A673 (cell line): ENCODE results near the gene MYL3. TPM values are rescaled to one million over a fixed set of nuclear protein-coding genes. Genes with fewer than 3 reads are reported as not detected.
"Not testable (repeated sequence)": the region's sequence is repeated elsewhere in the genome, so short reads cannot be mapped to it uniquely, and the experiment has no call there.

Experiments
- Bru-seq: library from RNA; stranded (reverse); fragments of 400-500 nt; gene quantifications from one replicate; lab custom pipeline; 2021; lab: Mats Ljungman, UMichigan
- BruChase-seq, 2 experiments: library from RNA; stranded (reverse); fragments of 400-500 nt; gene quantifications; one replicate each; lab custom pipeline; 2021; lab: Mats Ljungman, UMichigan
- BruUV-seq: library from RNA; stranded (reverse); fragments of 400-500 nt; replicated peaks from 2 replicates; lab custom pipeline; 2021; lab: Mats Ljungman, UMichigan
- CTCF ChIA-PET: fragments of 300-600 bp; sonication (Branson Sonifier 250); formaldehyde crosslinking; loops from one replicate; lab custom pipeline; 2022; ENCODE audit warnings: antibody characterized with exemption; lab: Charles Lee
- POLR2A ChIA-PET: fragments of 300-600 bp; sonication (Branson Sonifier 250); formaldehyde crosslinking; loops from one replicate; lab custom pipeline; 2022; ENCODE audit warnings: antibody characterized with exemption; ENCODE audit not compliant: low non-redundant PET; lab: Charles Lee
- DNase-seq: peaks from one replicate; pipeline ENCODE4 v3.0.0-alpha.2; 2015; ENCODE audit warnings: low spot score
- H3K27ac ChIP-seq: fragments of 200-600 bp; sonication (generic); 2 replicates; pipeline ENCODE4 v1.5.1; 2016; ENCODE audit warnings: mixed run types, low read depth, mild to moderate bottlenecking, mixed read lengths, antibody characterized with exemption, low read length; ENCODE audit not compliant: poor library complexity, severe bottlenecking
- H3K27me3 ChIP-seq: fragments of 200-600 bp; sonication (generic); replicated peaks from 2 replicates; pipeline ENCODE4 v1.6.1; 2017; ENCODE audit warnings: mixed run types, low read depth, mild to moderate bottlenecking, mixed read lengths, antibody characterized with exemption, low read length; ENCODE audit not compliant: insufficient read depth, poor library complexity
- H3K36me3 ChIP-seq: fragments of 200-600 bp; sonication (generic); 2 replicates; pipeline ENCODE4 v1.6.1; 2016; ENCODE audit warnings: mixed run types, mild to moderate bottlenecking, mixed read lengths, antibody characterized with exemption, low read length; ENCODE audit not compliant: insufficient read depth, poor library complexity, severe bottlenecking
- H3K4me1 ChIP-seq: fragments of 200-600 bp; sonication (generic); 2 replicates; pipeline ENCODE4 v1.6.1; 2017; ENCODE audit warnings: mixed run types, mild to moderate bottlenecking, mixed read lengths, antibody characterized with exemption, low read length; ENCODE audit not compliant: insufficient read depth, poor library complexity, severe bottlenecking
- H3K4me3 ChIP-seq: fragments of 200-600 bp; sonication (generic); 2 replicates; pipeline ENCODE4 v1.5.1; 2016; ENCODE audit warnings: low read depth, mixed run types, mild to moderate bottlenecking, mixed read lengths, low read length; ENCODE audit not compliant: poor library complexity, severe bottlenecking
- H3K9me3 ChIP-seq: fragments of 200-600 bp; sonication (generic); 2 replicates; pipeline ENCODE4 v1.6.1; 2016; ENCODE audit warnings: mixed run types, low read depth, mild to moderate bottlenecking, mixed read lengths, antibody characterized with exemption, low read length; ENCODE audit not compliant: poor library complexity, severe bottlenecking
- EZH2 ChIP-seq: fragments of 200-600 bp; sonication (generic); IDR thresholded peaks from 2 replicates; pipeline ENCODE4 v1.6.1; 2017; ENCODE audit warnings: borderline replicate concordance, low read depth, mild to moderate bottlenecking, mixed read lengths, antibody characterized with exemption, low read length; ENCODE audit not compliant: poor library complexity, severe bottlenecking
- intact Hi-C: fragments of 100-400 bp; cut with micrococcal nuclease; formaldehyde crosslinking; loops from one replicate; pipeline ENCODE4 v1.10.0; 2022; ENCODE audit not compliant: unreplicated experiment
- long read RNA-seq: library from polyadenylated mRNA; stranded (forward); transcript quantifications from one replicate; pipeline ENCODE4 v2.0.0, GENCODE V29; 2022
- total RNA-seq: library from RNA; stranded (reverse); gene quantifications from 2 replicates; pipeline ENCODE4 v1.2.3, GENCODE V29; 2021
- TF ChIP-seq, protein P1 (sequence below): fragments of 300-800, 200-600 bp; sonication (generic); conservative IDR thresholded peaks from 2 replicates; pipeline ENCODE4 v1.5.1; 2017; ENCODE audit warnings: low read depth, mild to moderate bottlenecking, antibody characterized with exemption, low read length, moderate library complexity, mixed read lengths

Gene MYL3
- not detected in 2 replicates for total RNA-seq
- Bru-seq, nascent RNA: not detected
- percentile 11 among the genes with signal in this experiment for BruChase-seq, experiment 1, labeled RNA remaining after a 2-hour chase
- not detected for BruChase-seq, experiment 2, labeled RNA remaining after a 6-hour chase
- long read RNA-seq: 0 reads

DNA sequence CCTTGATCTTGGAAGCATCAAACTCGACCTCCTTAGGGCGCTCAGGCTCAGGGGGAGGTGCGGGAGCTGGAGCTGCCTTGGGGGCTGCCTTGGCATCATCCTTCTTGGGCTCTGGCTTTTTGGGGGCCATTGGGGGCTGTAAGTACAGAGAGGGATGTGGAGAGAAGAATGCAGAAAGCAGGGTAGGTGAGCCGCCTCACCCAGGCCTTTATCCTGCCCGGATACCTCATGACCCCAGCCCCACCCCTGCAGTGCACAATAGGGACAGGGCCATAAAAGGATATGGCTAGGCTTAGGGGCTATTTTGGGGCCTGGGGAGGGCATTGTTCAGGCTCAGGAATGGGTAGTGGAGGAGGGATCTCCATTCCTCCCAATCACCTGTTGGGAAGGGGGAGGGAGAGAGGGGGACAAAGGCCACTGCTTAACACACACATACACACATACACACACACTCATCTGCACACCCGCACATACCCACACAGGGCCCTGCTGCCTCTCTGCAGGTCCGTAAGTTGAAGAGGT, at the start of gene MYL3:
Gene MYL3, minus strand, starts transcription at position 184 of the 522 bp plus-strand sequence. Its CDS starts 54 bp downstream, at position 130.
- Histone ChIP-seq H3K27ac (no peak within 1 kb of the TSS), H3K4me3 (no peak within 1 kb of the TSS), H3K36me3 (no peaks in the 10 kb centered on the region), H3K9me3 (no peaks in the 10 kb centered on the region), H3K27me3 (no peaks in the 10 kb centered on the region), H3K4me1 (no peaks in the 10 kb centered on the region)
- BruUV-seq: no TSS peak
- POLR2A ChIA-PET: no interaction called here
- DNase-seq: no peak
- TF ChIP-seq EZH2: no peak
- TF ChIP-seq, protein P1, sequence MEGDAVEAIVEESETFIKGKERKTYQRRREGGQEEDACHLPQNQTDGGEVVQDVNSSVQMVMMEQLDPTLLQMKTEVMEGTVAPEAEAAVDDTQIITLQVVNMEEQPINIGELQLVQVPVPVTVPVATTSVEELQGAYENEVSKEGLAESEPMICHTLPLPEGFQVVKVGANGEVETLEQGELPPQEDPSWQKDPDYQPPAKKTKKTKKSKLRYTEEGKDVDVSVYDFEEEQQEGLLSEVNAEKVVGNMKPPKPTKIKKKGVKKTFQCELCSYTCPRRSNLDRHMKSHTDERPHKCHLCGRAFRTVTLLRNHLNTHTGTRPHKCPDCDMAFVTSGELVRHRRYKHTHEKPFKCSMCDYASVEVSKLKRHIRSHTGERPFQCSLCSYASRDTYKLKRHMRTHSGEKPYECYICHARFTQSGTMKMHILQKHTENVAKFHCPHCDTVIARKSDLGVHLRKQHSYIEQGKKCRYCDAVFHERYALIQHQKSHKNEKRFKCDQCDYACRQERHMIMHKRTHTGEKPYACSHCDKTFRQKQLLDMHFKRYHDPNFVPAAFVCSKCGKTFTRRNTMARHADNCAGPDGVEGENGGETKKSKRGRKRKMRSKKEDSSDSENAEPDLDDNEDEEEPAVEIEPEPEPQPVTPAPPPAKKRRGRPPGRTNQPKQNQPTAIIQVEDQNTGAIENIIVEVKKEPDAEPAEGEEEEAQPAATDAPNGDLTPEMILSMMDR: no peak
- intact Hi-C loops: no loop called here
- CTCF ChIA-PET: no interaction called here

DNA sequence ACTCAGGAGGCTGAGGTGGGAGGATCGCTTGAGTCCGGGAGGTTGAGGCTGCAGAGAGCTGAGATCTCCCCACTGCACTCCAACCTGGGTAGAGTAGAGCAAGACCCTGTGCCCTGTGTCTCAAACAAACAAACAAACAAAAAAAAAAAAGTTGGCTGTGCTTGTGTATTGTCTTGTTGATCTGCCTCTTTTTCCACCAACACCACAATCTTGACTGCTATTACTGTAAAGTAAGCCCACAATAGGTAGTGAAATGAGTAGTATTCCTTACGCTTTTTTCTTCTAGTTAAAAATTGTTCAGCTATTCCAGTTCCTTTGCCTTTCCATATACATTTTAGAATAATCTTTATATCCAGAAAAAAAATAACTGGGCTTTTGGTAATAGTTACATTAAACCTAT, 49.7 kb upstream of the MYL3 start:
- ChIA-PET CTCF (interaction anchor here (0.7 kb wide), 1 partner anchor 27 kb away, joined by 3 read pairs; no protein-coding TSS in a partner anchor), POLR2A (no interaction called here)
- BruUV-seq: no TSS peak

DNA sequence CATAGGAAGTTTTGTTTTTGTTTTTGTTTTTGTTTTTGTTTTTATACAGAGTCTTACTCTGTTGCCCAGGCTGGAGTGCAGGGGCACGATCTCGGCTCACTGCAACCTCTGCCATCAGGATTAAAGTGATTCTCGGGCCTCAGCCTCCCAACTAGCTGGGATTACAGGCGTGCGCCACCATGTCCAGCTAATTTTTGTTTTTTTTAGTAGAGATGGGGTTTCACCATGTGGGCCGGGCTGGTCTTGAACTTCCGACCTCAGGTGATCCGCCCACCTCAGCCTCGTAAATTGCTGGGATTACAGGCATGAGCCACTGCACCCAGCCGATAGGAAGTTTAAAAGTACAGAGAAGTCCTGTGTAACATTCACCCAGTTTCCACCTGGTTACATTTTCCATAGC, 47.7 kb upstream of the MYL3 start:
- BruUV-seq, POLR2A ChIA-PET, H3K27ac ChIP-seq, H3K36me3 ChIP-seq, H3K9me3 ChIP-seq, H3K4me3 ChIP-seq, H3K27me3 ChIP-seq, intact Hi-C loops, DNase-seq, CTCF ChIA-PET: not testable (repeated sequence)
- H3K4me1 ChIP-seq: peaks cover 11% of the 10 kb centered on the region

More for the DNA sequence above, 49.7 kb upstream of the MYL3 start:
- Histone ChIP-seq H3K4me1 (peaks cover 11% of the 10 kb centered on the region), H3K36me3 (peaks cover 5% of the 10 kb centered on the region), H3K27me3 (no peaks in the 10 kb centered on the region), H3K27ac (no peak overlapping the region), H3K4me3 (no peak overlapping the region), H3K9me3 (no peaks in the 10 kb centered on the region)
- intact Hi-C loops: no loop called here
- DNase-seq: no peak
- TF ChIP-seq, protein P1: no peak
- TF ChIP-seq EZH2: no peak
